Measurements from ENCODE around the gene BEAN1.

DNA sequence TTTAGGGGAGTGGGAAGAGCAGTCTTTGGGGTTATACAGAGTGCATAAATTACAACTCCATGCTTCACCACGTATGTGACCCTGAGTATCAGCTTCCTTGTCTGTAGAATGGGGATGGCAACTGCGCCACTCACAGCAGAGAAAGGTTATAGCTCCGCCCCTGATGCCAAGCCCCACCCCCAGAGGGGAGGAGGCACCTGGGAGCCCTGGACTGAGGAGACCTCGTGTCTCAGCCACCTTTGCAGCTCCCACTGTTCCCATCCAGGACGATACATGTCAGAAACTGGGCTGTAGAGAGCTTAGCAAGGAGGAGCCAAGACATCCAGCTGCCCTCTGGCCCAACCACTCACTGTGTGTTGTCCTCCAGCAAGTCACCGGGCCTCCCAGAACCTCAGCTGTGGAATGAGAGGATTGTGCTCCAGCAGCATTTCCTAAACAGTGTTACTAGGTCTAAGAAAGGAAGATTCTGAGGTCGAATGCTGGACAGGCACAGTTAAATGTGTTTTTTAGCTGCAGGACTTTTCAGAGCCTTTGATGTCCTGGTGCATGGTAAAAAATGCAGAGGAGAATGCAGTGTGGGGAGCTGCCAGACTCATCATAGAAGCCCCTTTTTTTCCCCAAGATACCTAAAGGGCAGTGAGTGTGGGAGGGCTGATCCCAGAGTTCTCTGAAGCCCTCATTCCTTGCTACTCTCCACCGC, 49.4 kb downstream of the BEAN1 start:
- TF ChIP-seq, protein P1, sequence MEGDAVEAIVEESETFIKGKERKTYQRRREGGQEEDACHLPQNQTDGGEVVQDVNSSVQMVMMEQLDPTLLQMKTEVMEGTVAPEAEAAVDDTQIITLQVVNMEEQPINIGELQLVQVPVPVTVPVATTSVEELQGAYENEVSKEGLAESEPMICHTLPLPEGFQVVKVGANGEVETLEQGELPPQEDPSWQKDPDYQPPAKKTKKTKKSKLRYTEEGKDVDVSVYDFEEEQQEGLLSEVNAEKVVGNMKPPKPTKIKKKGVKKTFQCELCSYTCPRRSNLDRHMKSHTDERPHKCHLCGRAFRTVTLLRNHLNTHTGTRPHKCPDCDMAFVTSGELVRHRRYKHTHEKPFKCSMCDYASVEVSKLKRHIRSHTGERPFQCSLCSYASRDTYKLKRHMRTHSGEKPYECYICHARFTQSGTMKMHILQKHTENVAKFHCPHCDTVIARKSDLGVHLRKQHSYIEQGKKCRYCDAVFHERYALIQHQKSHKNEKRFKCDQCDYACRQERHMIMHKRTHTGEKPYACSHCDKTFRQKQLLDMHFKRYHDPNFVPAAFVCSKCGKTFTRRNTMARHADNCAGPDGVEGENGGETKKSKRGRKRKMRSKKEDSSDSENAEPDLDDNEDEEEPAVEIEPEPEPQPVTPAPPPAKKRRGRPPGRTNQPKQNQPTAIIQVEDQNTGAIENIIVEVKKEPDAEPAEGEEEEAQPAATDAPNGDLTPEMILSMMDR (IDR thresholded peaks at IDR 0.05 in 8 of 11, conservative IDR thresholded peaks at IDR 0.05 in 3 of 11), result no peak
- TF ChIP-seq POLR2A (IDR thresholded peaks at IDR 0.05), result no peak

Data from spleen (tissue), 7 donors.